NCI-H1105 (cell line): ENCODE results near the gene MYO10.
"Not testable (repeated sequence)": the region's sequence is repeated elsewhere in the genome, so short reads cannot be mapped to it uniquely, and the experiment has no call there.

Experiments
- DNase-seq: peaks from one replicate; lab custom pipeline; 2025; lab: John Stamatoyannopoulos, UW

Gene MYO10

GRCh38 chr5:16886793-16887345 is 49.2 kb downstream of the MYO10 start:
- no peak for DNase-seq

GRCh38 chr5:16886366-16886736 is 49.7 kb downstream of the MYO10 start:
- DNase-seq: no peak

GRCh38 chr5:16885635-16886365 is 50.3 kb downstream of the MYO10 start:
- no peak for DNase-seq

- DNase-seq: no peak
Observed at GRCh38 chr5:16884595-16884994, 51.5 kb downstream of the MYO10 start.

GRCh38 chr5:16883806-16884205 is 52.3 kb downstream of the MYO10 start:
- no peak for DNase-seq

GRCh38 chr5:16883176-16883575 is 52.9 kb downstream of the MYO10 start:
- DNase-seq: no peak

GRCh38 chr5:16881251-16881650 is 54.8 kb downstream of the MYO10 start:
- no peak for DNase-seq

GRCh38 chr5:16880547-16880946 is 55.5 kb downstream of the MYO10 start:
- no peak for DNase-seq

GRCh38 chr5:16879650-16880049 is 56.4 kb downstream of the MYO10 start:
- DNase-seq: no peak

GRCh38 chr5:16879191-16879590 is 56.9 kb downstream of the MYO10 start:
- no peak for DNase-seq

- DNase-seq: no peak
Observed at GRCh38 chr5:16877267-16877935, 58.7 kb downstream of the MYO10 start.

GRCh38 chr5:16874424-16874823 is 61.7 kb downstream of the MYO10 start:
- not testable (repeated sequence) for DNase-seq

GRCh38 chr5:16871746-16872339 is 64.2 kb downstream of the MYO10 start:
- DNase-seq: no peak

GRCh38 chr5:16870878-16871277 is 65.2 kb downstream of the MYO10 start:
- no peak for DNase-seq

GRCh38 chr5:16869821-16870796 is 66.0 kb downstream of the MYO10 start:
- no peak for DNase-seq

GRCh38 chr5:16867577-16867953 is 68.5 kb downstream of the MYO10 start:
- no peak for DNase-seq

GRCh38 chr5:16866795-16867576 is 69.1 kb downstream of the MYO10 start:
- no peak for DNase-seq

GRCh38 chr5:16866273-16866672 is 69.8 kb downstream of the MYO10 start:
- no peak for DNase-seq

- DNase-seq: no peak
Observed at GRCh38 chr5:16865151-16865550, 70.9 kb downstream of the MYO10 start.

GRCh38 chr5:16864631-16865131 is 71.4 kb downstream of the MYO10 start:
- DNase-seq: no peak

- DNase-seq: no peak
Observed at GRCh38 chr5:16863469-16863946, 72.6 kb downstream of the MYO10 start.
